SK-N-SH treated with all-trans-retinoic acid at 6 μM for 48 hours (cell line): ENCODE data around the gene C22orf31.

Experiments used
- PPARA ChIP-seq: fragments of 250-450 bp; sonication (Bioruptor Pico); IDR thresholded peaks from 2 replicates; pipeline ENCODE4 v1.5.0; 2020; ENCODE audit warnings: mild to moderate bottlenecking, borderline replicate concordance
- ZNF70 ChIP-seq: fragments of 450-650 bp; formaldehyde crosslinking; IDR thresholded peaks from 2 replicates; pipeline ENCODE4 v1.5.0; 2020; ENCODE audit warnings: mild to moderate bottlenecking, moderate library complexity

GRCh38 chr22:29032584-29032983, 29.0 kb downstream of the C22orf31 start:
- TF ChIP-seq ZNF70 (CRISPR knock-in tag): no peak
- TF ChIP-seq PPARA (CRISPR knock-in tag): no peak
